Stimulated activated CD8-positive, alpha-beta memory T cell treated with anti-CD3 and anti-CD28 coated beads, Interleukin-4, amount 100 ng/mL, for 4 hours (primary cell): Measurements from ENCODE around the gene ABCD2.
"Not testable (repeated sequence)": the region's sequence is repeated elsewhere in the genome, so short reads cannot be mapped to it uniquely, and the experiment has no call there.

Experiments used
- DNase-seq, 2 donors: peaks; one replicate each; pipeline ENCODE4 v3.0.0-alpha.2; 2020; ENCODE audit warnings: low read depth in 2 of 2, low spot score in 1 of 2

ABCD2 gene

GRCh38 chr12:39612250-39612649, 7.4 kb downstream of the ABCD2 start:
- no peak for DNase-seq

DNA sequence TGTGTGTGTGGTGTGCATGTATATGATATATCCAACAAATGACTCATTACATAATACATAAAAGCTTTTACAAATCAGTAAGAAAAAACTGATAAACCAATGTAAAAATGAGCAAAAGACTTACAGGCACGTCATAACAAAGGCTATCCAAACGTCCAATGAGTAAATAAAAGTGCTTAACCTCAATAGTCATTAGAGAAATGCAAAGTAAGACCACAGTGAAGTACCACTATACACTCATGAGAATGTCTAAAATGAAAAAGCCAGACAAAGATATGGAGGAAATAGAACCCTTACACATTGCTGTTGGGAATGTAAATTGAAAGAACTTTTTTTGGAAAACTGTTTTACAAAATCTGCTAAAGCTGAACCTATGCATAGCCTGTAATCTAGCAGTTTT, 7.8 kb downstream of the ABCD2 start:
- DNase-seq, result no peak

DNA sequence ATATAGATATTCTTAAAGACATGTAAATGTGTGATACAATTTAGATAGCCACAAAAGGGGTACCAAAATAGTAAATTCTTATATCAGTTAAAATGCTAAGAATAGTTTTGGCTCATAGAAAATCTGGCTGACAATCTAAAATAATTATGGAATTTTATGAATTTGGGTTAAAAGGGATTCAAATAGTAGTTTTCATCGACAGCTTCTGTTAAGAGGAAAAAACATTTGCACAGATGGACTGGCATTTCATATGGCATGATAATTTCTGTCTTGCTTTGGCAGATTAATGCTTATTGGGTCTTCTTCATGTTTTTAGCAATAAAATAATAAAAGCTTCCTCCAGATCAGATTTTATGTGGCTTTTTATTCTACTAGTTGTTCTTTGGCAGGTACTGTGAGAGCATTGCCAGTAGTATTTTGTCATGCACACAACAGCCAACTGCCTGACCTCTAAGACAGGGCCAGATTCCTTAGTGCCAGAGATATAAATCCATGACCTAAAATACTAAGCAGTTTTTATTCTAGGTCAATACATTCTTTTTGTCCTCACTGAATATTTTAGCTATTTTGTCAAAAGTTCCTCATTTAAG, 9.1 kb downstream of the ABCD2 start:
- DNase-seq, result no peak

DNA sequence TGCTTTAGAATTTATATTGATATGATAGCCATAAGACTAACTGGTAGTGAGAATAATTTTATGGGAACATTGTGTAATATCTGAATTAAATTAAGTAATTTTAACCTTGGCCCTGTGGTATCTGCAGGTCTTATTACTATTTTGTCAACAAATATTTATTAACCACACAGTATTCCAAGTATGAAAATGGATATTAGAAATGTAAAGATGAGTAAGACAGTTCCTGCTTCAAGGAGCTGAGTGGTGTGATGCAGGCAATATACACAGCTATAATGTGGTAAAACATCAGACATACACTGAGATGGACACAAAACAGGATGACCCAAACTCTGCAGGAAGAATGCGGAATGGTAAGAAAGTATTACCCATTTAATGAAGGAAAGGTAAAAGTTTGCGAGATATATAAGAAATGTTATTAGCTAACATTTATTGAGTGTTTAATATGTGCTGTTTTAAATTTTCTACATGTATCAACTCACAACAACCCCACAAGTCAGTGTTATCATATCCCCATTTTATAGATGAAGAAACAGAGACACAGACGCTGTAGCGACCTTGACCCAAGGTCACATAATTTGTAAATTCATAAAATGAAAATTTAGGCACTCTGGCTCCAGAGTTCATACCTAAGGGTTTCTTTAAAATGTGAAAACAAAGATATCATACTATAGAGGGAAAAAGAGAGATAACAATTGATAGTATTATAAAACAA, 12.7 kb downstream of the ABCD2 start:
- no peak for DNase-seq

DNA sequence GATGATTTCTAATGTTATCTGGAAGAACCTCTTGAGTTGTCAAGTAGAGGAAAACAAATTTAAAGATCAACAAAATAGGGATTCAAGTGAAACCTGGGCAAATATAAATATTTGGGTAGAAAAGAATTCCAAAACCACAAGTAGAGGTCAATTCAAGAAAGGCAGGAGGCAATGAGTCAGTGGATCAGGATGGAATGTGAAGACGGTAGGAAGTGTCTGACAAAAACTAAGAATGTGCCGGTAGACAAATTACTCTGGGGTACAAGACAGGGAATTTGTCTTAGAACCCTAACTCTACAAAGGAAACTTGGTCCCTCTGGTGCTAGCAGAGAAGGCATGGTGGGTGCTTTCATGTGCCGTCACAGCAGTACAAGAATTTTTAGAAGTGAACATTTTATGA, 13.6 kb downstream of the ABCD2 start:
- DNase-seq, result no peak

DNA sequence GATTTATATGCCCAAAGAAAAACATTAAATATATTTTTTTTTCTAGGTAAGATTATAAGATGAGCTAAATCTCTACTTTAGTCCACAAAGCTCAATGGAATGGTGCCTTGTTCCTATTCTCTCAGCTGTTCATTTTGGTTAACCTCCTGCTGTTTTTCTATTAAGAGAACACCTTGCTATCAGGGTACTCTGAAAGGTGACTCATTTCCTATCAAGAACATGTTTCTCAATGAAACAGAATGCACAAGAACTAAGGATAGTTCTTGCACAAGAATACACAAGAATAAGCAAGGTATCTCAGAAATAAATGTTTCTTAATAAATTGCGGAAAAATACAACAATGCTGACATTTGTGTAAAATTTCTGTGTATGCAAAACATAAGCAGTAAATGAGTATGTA, 14.1 kb downstream of the ABCD2 start:
- no peak for DNase-seq

- no peak for DNase-seq
Measured at GRCh38 chr12:39603065-39603464, 16.5 kb downstream of the ABCD2 start.

DNA sequence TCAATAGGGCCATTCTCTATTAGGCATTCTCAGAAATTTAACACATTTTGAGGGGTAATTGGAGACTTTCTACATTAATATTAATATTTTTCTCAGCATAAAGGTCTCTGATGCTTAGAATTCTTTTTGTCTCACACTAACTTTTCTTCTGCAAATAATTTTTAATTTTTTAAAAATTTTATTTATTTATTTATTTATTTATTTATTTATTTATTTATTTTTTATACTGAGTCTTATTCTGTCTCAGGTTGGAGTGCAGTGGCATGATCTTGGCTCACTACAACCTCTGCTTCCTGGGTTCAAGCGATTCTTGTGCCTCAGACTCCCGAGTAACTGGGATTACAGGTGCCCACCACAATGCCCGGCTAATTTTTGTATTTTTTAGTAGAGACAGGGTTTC, 17.7 kb downstream of the ABCD2 start:
- DNase-seq, result not testable (repeated sequence)

- no peak for DNase-seq
Measured at GRCh38 chr12:39595928-39596327, 23.7 kb downstream of the ABCD2 start.

- no peak for DNase-seq
Measured at GRCh38 chr12:39592295-39592694, 27.3 kb downstream of the ABCD2 start.

DNA sequence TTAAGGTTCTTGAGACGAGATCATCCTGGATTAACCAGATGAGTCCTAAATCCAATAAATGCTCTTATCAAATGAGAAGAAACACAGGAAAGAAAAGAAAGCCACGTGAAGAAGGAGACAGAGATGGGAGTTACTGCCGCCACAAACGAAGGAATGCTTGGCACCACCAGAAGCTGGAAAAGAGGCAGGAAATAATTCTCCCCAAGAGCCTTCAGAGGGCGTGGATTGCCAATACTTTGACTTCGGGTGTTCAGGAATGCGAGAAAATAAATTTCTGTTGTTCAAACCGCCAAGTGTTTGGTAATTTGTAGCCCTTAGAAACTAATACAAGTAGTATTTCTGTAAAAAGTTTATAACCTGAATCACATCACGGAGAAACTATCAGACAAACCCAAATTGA, 31.3 kb downstream of the ABCD2 start:
- DNase-seq, result no peak

GRCh38 chr12:39587225-39587624, 32.4 kb downstream of the ABCD2 start:
- no peak for DNase-seq

DNA sequence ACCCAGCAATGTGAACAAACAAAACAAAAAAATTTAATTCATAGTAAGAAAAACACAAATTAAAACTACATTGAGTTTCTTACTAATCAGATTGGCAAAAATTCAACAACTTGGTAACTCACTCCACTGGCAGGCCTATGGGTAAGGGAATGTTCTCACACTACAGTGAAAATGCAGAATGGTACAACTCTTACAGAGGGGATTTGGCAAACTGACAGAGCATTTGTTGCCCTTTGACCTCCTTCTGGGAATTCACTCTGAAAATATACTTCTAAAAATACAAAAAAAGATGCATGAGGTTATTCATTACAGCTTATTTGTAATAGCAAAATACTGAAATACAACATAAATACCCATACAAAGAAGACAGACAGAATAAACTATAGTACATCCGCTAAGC, 32.8 kb downstream of the ABCD2 start:
- DNase-seq, result no peak

DNA sequence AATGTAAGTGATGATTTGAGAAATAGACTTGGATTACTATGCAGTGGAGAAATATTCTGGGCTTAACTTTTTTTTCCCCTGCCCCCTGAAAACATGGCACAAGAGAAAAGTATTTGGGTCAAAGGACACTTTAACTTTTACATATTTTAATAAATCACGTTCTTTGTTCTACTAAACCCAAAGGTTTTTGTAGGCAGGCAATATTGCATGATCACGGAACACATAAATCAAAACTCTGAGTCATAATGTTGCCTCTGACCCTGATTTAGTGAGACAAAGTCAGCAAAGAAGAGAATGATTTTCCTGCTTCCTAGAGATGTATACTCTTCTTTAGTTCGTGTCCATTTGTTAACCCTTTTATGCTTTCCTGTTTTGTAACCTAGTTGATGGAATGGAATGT, 38.0 kb downstream of the ABCD2 start:
- DNase-seq, result no peak

- DNase-seq, result no peak
Measured at GRCh38 chr12:39575498-39575875, 44.1 kb downstream of the ABCD2 start.

GRCh38 chr12:39574785-39575497, 44.7 kb downstream of the ABCD2 start:
- DNase-seq, result no peak

DNA sequence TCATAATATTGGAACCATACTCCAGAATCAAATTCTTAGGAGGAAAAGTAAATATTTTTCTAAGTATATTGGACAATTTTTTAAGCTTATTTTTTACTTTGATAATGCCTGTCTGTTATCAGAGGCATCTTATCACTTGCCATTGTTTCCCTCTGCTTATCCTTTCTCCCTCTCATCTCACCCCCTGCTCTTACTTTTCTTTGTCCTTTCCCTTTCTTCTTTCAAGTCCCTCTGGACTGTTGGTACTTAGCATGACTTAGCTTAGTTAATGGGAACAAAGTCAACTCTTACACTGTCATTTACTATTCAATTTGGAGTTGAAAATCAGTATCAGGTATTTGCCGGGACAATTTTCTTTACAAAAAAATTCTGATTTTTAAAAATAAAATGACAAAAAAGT, 45.2 kb downstream of the ABCD2 start:
- no peak for DNase-seq

GRCh38 chr12:39573971-39574370, 45.6 kb downstream of the ABCD2 start:
- DNase-seq, result no peak

- DNase-seq, result no peak
Measured at GRCh38 chr12:39572551-39572950, 47.1 kb downstream of the ABCD2 start.

GRCh38 chr12:39571351-39571750, 48.3 kb downstream of the ABCD2 start:
- DNase-seq, result no peak

- no peak for DNase-seq
Measured at GRCh38 chr12:39553476-39553875, 66.1 kb downstream of the ABCD2 start.

GRCh38 chr12:39544211-39544610, 75.4 kb downstream of the ABCD2 start:
- not testable (repeated sequence) for DNase-seq

GRCh38 chr12:39541471-39541870, 78.1 kb downstream of the ABCD2 start:
- DNase-seq, result no peak
